GM03348 (cell line): ENCODE data around the gene ZNHIT2.
"Not testable (repeated sequence)": the region's sequence is repeated elsewhere in the genome, so short reads cannot be mapped to it uniquely, and the experiment has no call there.

Source experiments
- DNase-seq: peaks from one replicate; pipeline ENCODE4 v3.0.0; 2012; ENCODE audit warnings: low spot score

Gene ZNHIT2

DNA sequence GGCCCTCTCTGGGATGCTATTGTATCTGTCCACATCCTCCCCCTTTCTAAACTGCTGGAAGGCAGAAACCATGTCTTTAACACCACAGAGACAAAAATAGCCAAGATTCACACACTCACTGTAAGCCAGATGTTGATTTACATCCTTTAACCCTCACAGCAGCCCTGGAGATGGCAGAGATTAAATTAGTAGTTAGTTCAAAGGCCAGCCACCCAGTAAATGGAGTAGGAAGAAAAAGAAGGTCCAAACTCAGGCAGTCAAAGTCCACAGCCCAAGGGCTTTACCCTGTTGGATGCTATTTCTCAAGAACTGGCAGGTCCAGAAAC, 2.1 kb upstream of the ZNHIT2 start:
- no peak for DNase-seq

DNA sequence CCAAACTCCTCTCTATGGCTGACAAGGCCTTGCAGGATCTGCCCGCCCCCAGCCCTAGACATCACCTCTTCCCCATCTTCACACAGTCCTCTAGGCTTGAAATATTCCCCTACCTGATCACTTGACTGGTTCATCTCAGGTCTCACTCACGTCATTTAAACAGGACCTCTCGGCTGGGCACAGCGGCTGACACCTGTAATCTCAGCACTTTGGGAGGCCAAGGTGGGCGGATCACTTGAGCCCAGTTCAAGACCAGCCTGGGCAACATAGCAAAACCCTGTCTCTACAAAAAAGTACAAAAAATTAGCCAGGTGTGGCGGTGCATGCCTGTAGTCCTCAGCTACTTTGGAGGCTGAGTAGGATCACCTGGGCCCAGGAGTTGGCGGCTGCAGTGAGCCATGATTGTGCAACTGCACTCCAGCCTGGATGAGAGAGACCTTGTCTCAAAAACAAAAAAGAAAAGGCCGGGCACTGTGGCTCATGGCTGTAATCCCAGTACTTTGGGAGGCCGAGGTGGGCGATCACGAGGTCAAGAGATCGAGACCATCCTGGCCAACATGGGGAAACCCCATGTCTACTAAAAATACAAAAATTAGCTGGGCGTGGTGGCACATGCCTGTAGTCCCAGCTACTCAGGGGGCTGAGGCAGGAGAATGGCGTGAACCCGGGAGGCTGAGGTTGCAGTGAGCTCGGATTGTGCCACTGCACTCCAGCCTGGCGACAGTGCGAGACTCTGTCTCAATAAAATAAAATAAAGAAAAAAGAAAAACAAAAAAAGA, 1.6 kb upstream of the ZNHIT2 start:
- not testable (repeated sequence) for DNase-seq

DNA sequence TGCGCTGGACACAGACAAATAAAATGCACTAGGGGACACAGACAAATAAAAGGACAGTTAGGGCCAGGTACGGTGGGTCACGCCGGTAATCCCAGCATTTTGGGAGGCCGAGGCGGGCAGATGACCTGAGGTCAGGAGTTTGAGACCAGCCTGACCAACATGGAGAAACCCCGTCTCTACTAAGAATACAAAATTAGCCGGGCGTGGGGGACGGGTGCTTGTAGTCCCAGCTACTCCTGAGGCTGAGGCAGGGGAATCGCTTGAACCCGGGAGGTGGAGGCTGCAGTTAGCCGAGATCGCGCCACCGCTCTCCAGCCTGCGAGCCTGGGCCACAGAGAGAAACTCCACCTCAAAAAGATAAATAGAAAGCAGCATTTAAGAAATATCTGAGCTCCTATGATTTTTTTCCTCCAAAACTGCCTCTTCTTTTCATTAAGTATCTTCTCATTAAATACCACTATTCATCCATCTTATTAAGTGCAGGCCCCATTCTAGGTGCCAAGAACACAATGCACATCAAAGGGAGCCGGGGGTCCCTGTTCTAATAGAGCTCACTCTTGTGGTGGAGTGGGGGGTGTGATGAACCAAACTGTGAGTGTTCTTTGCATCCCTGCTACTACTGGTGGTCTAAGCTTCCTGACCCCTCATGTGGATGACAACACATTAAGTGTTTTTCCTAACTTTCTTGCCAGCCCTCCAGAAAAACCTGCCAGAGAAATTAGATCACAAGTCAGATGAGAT, 766 bp upstream of the ZNHIT2 start:
- DNase-seq: no peak

- peak; percentile 62 for DNase-seq
These were observed 913 bp downstream of the ZNHIT2 start for GRCh38 chr11:65116370-65117205.

- DNase-seq: no peak
These were observed 2.0 kb downstream of the ZNHIT2 start for GRCh38 chr11:65115361-65116082.

GRCh38 chr11:65114538-65115171, 2.8 kb downstream of the ZNHIT2 start:
- DNase-seq: no peak

DNA sequence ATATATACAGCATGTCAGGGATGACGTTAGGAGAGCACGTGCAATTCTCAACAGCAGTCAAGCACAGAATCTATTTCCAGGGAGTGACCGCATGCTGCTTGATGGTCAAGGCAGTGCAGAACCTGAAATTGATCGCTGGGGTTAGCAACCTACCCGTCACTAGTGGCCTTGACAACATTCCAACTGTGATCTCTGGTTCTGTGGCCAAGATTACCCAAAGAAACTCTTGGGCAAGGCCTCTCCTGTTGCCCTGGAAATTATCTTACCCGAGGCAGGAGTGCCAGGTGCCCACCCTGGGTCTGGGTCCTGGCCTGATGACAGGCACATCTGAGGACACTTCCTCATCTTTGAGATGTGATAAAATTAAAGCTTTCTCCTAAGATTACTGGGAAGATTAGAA, 3.7 kb downstream of the ZNHIT2 start:
- DNase-seq: no peak

DNA sequence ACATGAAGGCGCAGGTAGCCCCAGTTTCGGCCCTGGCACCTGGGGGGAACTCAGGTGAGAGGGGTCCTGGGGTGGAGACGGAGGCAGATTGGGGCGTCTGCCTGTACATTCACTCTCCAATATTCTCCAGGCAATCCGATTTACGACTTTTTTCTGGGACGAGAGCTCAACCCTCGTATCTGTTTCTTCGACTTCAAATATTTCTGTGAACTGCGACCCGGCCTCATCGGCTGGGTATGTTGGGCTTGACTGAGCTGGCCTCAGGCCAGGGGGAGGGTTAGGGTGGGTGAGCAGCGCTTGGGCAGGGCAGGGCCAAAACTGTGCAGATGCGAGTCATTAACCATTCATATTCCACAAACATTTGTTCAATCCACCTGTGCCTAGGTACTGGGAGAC, 4.1 kb downstream of the ZNHIT2 start:
- DNase-seq: no peak

- DNase-seq: peak; percentile 82
These were observed 4.7 kb downstream of the ZNHIT2 start for GRCh38 chr11:65112546-65113360.

GRCh38 chr11:65111744-65112545, 5.6 kb downstream of the ZNHIT2 start, which contains the start of gene TM7SF2:
TM7SF2 (plus strand) TSS chr11:65111872; CDS start chr11:65112016, 144 bp downstream.
- DNase-seq: peak; percentile 98

DNA sequence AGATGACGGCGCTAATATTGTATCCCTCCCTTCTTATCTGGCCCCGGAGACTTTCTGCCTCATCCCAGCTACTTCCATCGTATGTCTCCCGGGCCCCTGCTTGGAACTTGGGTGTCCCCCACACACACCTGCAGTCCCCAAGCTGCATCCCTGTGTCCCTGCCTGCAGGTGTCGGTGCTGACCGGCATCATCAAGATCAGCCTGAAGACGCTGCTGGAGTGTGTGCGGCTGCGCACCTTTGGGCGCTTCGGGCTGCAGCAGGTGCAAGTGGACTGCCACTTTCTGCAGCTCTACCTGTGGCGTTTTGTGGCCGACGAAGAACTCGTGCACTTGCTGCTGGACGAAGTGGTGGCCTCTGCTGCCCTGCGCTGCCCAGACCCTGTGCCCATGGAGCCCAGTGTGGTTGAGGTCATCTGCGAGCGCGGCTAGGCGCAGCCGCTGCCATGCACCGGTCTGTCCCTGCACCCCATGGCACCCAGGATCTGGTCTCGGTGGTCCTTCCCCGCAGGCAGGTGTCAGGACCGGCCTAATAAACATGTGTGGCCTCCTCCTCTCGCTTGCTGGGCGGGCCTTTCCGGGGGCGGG, 6.2 kb downstream of the ZNHIT2 start:
- DNase-seq: no peak

GRCh38 chr11:65110354-65110861, 7.1 kb downstream of the ZNHIT2 start:
- peak; percentile 90 for DNase-seq

- no peak for DNase-seq
These were observed 8.0 kb downstream of the ZNHIT2 start for GRCh38 chr11:65109231-65110198.

- no peak for DNase-seq
These were observed 8.9 kb downstream of the ZNHIT2 start for GRCh38 chr11:65108469-65109123.

DNA sequence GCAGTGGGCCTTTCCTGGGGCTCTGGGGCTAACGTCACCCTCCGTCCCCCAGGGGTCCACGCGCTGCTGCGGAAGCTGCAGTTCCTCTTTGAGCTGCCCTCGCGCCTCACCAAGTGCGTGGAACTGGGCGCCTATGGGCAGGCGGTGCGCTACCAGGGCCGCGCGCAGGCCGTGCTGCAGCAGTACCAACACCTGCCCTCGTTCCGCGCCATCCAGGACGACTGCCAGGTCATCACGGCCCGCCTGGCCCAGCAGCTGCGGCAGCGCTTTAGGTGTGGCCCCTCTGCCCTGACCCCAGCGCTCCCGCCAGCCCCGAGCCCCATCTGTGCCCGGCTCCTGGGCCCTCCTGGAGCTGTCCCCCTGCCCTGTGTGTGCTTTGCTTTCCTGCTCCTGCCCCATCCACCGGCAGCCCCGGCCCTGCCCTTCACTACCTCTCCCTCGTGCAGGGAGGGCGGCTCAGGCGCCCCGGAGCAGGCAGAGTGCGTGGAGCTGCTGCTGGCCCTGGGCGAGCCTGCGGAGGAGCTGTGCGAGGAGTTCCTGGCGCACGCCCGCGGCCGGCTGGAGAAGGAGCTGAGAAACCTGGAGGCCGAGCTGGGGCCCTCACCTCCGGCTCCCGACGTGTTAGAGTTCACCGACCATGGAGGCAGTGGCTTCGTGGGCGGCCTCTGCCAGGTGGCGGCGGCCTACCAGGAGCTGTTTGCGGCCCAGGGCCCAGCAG, 9.6 kb downstream of the ZNHIT2 start:
- no peak for DNase-seq

GRCh38 chr11:65107078-65107477, 10.4 kb downstream of the ZNHIT2 start:
- DNase-seq: no peak

DNA sequence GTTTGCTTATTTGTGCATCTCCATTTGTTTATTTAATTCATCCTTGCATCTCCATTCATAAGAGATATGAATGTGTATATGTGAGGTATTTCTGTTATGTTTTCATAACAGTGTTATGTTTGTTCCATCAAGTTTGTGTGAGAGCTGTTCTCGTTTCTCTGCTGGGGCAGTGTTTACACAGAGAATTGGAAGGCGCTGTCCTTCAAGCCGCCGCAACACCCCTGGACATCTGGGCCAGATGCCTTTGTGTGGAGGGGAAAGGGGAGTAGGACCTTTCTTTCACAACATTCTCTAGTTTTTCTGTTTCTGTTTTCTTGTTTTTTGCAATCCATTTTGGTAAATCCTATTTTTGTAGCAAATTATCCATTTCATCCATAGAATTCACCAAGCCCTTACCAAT, 12.9 kb downstream of the ZNHIT2 start:
- no peak for DNase-seq
